ENCODE data around the gene RPRD1B. TPM values are rescaled to one million over a fixed set of nuclear protein-coding genes. Genes with fewer than 3 reads are reported as not detected.

The RPRD1B gene
- total RNA-seq, 1 experiment from 2014 or later: 55.1 TPM

DNA sequence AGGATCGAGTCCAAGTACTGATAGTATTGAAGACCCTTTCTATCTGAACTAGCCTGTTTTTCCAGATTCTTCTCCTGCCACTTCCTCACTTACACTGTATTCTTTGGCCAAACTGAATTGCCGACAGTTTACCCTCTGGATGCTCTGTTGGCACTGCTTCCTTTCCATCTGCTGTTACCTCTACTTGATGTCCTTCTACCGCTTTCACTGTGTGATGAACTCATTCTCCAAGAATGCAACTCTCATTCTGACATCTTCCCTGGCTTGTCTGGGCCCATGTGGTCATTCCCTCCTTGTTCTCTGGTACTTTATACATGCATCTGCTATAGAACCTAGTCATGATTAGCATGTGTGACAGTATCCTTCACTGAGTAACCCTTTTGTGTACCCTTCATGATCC is 16.3 kb downstream of the RPRD1B start:
- H3K4me1 ChIP-seq (replicated peaks; ENCODE audit: insufficient read depth): peaks cover 6% of the 10 kb centered on the region; the same call in 1 of the 2 replicates
- intact Hi-C loops (cut with micrococcal nuclease; ENCODE audit: unreplicated experiment): loop anchor here (10.0 kb wide), 1 partner anchor 395 kb away; no protein-coding TSS in a partner anchor
- peaks cover 14% of the 10 kb centered on the region; the same call in 1 of the 2 replicates for H3F3A ChIP-seq (ENCODE audit: insufficient read depth, low read depth)
- H3K4me2 ChIP-seq: no peak overlapping the region
- peaks cover 38% of the 10 kb centered on the region for H3K36me3 ChIP-seq (ENCODE audit: low read depth)
- H3K79me2 ChIP-seq (ENCODE audit: low read depth): peaks cover 81% of the 10 kb centered on the region
- no peaks in the 10 kb centered on the region for H3K9me2 ChIP-seq (ENCODE audit: insufficient read depth)
- no TSS peak for BruUV-seq (replicated peaks)
- H3K4me3 ChIP-seq: no peak overlapping the region
- H3K9me3 ChIP-seq (ENCODE audit: insufficient read depth, low read depth): no peaks in the 10 kb centered on the region
- peaks cover 15% of the 10 kb centered on the region; the same call in 1 of the 2 replicates for H4K20me1 ChIP-seq (ENCODE audit: insufficient read depth)
- no peaks in the 10 kb centered on the region for H3K27me3 ChIP-seq (ENCODE audit: insufficient read depth, low read depth)
- DNase-seq: peak; percentile 31 to 41
- 0 out of 2 replicates have a peak overlapping the region, but pooled peaks have one; percentile 14 for H3K27ac ChIP-seq
- no peak overlapping the region for H2AFZ ChIP-seq
- ChIA-PET CTCF (interaction anchor here (1.5 kb wide), 1 partner anchor 57 kb away, joined by 8 read pairs; no protein-coding TSS in a partner anchor), POLR2A (ENCODE audit: unreplicated experiment) (no interaction called here)
- TF ChIP-seq EZH2 (IDR thresholded peaks at IDR 0.05; ENCODE audit: low read depth): no peak
- TF ChIP-seq, protein P1, sequence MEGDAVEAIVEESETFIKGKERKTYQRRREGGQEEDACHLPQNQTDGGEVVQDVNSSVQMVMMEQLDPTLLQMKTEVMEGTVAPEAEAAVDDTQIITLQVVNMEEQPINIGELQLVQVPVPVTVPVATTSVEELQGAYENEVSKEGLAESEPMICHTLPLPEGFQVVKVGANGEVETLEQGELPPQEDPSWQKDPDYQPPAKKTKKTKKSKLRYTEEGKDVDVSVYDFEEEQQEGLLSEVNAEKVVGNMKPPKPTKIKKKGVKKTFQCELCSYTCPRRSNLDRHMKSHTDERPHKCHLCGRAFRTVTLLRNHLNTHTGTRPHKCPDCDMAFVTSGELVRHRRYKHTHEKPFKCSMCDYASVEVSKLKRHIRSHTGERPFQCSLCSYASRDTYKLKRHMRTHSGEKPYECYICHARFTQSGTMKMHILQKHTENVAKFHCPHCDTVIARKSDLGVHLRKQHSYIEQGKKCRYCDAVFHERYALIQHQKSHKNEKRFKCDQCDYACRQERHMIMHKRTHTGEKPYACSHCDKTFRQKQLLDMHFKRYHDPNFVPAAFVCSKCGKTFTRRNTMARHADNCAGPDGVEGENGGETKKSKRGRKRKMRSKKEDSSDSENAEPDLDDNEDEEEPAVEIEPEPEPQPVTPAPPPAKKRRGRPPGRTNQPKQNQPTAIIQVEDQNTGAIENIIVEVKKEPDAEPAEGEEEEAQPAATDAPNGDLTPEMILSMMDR (conservative IDR thresholded peaks at IDR 0.05): no peak

DNA sequence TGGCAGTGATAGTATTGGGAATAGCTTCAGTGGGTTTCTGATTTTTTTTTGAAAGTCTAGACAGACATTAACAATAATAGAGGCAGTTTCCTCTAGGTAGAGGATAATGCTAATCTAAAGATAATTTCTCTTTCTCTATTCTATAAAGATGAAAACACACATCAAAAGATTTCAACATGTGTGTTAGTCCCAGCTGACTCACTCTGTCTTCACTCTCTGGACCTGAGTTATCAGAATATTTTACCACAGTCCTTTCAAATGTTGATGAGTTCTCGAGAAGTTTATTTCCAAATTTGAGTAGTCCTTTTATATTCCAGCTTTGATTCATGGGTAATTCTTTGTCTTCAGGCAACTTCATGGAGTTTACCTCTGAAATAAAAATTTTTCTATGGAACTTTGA is 17.1 kb downstream of the RPRD1B start:
- no peak overlapping the region for H3K4me2 ChIP-seq
- no peak overlapping the region for H3K27ac ChIP-seq
- H3K4me1 ChIP-seq (replicated peaks; ENCODE audit: insufficient read depth): peaks cover 6% of the 10 kb centered on the region; the same call in 1 of the 2 replicates
- peaks cover 76% of the 10 kb centered on the region for H3K79me2 ChIP-seq (ENCODE audit: low read depth)
- no peaks in the 10 kb centered on the region for H3K9me3 ChIP-seq (ENCODE audit: insufficient read depth, low read depth)
- no peak for TF ChIP-seq EZH2 (IDR thresholded peaks at IDR 0.05; ENCODE audit: low read depth)
- TF ChIP-seq, protein P1 (conservative IDR thresholded peaks at IDR 0.05): no peak
- ChIA-PET CTCF (no interaction called here), POLR2A (ENCODE audit: unreplicated experiment) (interaction anchor here (0.6 kb wide), 1 partner anchor 303 kb away, joined by 18 read pairs; no protein-coding TSS in a partner anchor)
- no peaks in the 10 kb centered on the region for H3K27me3 ChIP-seq (ENCODE audit: insufficient read depth, low read depth)
- intact Hi-C loops (cut with micrococcal nuclease; ENCODE audit: unreplicated experiment): loop anchor here (10.0 kb wide), 1 partner anchor 396 kb away; no protein-coding TSS in a partner anchor
- H2AFZ ChIP-seq: no peak overlapping the region
- H3F3A ChIP-seq (ENCODE audit: insufficient read depth, low read depth): peaks cover 23% of the 10 kb centered on the region; the same call in 1 of the 2 replicates
- no peaks in the 10 kb centered on the region for H3K9me2 ChIP-seq (ENCODE audit: insufficient read depth)
- H3K4me3 ChIP-seq: no peak overlapping the region
- no TSS peak for BruUV-seq (replicated peaks)
- H3K36me3 ChIP-seq (ENCODE audit: low read depth): peaks cover 29% of the 10 kb centered on the region
- no peak for DNase-seq
- peaks cover 15% of the 10 kb centered on the region; the same call in 1 of the 2 replicates for H4K20me1 ChIP-seq (ENCODE audit: insufficient read depth)

DNA sequence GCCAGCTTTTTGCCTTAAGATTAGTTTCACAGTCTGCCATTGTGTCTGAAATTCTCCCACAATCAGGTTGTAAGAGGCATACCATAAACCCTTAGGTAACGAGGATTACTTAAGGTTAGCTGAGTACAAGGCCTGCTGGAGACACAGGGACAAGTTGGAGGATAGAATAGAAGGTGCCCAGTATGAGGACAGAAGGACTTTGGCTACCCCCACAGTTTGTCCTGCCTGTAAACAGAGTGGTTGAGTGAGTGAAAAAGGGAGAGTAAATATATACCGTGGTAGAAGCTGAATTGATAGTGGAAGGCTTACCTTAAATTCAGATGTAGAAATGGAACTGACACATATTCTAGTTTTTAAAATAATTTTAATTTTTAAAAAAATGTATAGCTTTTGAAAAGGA is 19.3 kb downstream of the RPRD1B start:
- ChIA-PET CTCF (no interaction called here), POLR2A (ENCODE audit: unreplicated experiment) (interaction anchor here (0.7 kb wide), 1 partner anchor 395 kb away, joined by 3 read pairs; no protein-coding TSS in a partner anchor)
- DNase-seq: no peak
- H3K9me2 ChIP-seq (ENCODE audit: insufficient read depth): no peaks in the 10 kb centered on the region
- H3K27me3 ChIP-seq (ENCODE audit: insufficient read depth, low read depth): no peaks in the 10 kb centered on the region
- peaks cover 15% of the 10 kb centered on the region; the same call in 1 of the 2 replicates for H4K20me1 ChIP-seq (ENCODE audit: insufficient read depth)
- BruUV-seq (replicated peaks): no TSS peak
- H3K4me3 ChIP-seq: no peak overlapping the region
- no peak overlapping the region for H3K4me2 ChIP-seq
- no peak overlapping the region for H3K27ac ChIP-seq
- peaks cover 59% of the 10 kb centered on the region for H3K79me2 ChIP-seq (ENCODE audit: low read depth)
- intact Hi-C loops (cut with micrococcal nuclease; ENCODE audit: unreplicated experiment): loop anchor here (10.0 kb wide), 1 partner anchor 398 kb away; no protein-coding TSS in a partner anchor
- H3K36me3 ChIP-seq (ENCODE audit: low read depth): peaks cover 28% of the 10 kb centered on the region
- peaks cover 6% of the 10 kb centered on the region; the same call in 1 of the 2 replicates for H3K4me1 ChIP-seq (replicated peaks; ENCODE audit: insufficient read depth)
- peaks cover 39% of the 10 kb centered on the region for H3F3A ChIP-seq (ENCODE audit: insufficient read depth, low read depth)
- TF ChIP-seq, protein P1 (conservative IDR thresholded peaks at IDR 0.05): no peak
- no peak for TF ChIP-seq EZH2 (IDR thresholded peaks at IDR 0.05; ENCODE audit: low read depth)
- H2AFZ ChIP-seq: no peak overlapping the region
- no peaks in the 10 kb centered on the region for H3K9me3 ChIP-seq (ENCODE audit: insufficient read depth, low read depth)

Data from PC-9 (cell line).